ENCODE measurements around the gene TRIM36.

TRIM36 gene

DNA sequence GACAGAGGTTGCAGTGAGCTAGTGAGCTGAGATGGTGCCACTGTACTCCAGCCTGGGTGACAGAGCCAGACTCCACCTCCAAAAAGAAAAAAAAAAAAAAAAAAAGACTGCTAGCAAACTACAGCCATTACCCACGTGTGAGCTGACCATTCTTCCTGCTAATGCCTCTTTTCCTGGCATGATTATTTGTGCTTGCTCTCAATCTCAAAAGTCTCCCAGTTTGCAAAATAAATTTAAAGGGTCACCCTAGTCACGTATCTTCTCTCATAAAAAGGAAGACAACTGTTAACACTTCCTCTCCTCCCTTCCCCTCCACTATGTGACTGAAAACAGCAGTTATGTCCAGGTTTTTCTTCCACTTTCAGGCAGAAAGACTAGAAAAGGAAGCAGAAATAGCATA lies 37.2 kb downstream of the TRIM36 start:
- Mint-ChIP-seq H3K9me3 (no peaks in the 10 kb centered on the region), H3K27ac (no peak overlapping the region), H3K4me1 (peaks cover 3% of the 10 kb centered on the region), H3K4me3 (no peak overlapping the region), H3K36me3 (no peaks in the 10 kb centered on the region), H3K27me3 (no peaks in the 10 kb centered on the region)
- no peak for DNase-seq (ENCODE audit: low spot score in 2 of 2)
- ATAC-seq (ENCODE audit: low read depth), result no peak

DNA sequence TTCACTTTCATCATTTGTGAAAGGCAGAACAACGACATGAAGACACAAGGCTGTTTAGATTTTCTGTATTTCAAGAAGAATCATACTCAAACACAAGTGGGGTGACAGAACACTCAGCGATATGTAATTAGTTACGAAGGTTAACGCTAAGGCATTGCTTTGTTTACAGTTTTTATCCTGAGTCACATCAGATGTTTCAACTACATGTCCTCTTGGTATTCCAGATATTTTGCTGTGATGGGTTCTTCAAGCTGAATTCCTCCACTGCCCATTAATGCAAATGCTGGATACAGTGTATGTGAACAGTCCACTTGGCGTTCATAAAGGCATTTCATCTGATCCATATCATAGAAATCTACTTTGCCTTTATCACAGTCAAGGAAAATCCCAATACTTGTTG lies 43.4 kb downstream of the TRIM36 start:
- H3K4me3 Mint-ChIP-seq, result no peak overlapping the region
- no peaks in the 10 kb centered on the region for H3K9me3 Mint-ChIP-seq
- ATAC-seq (ENCODE audit: low read depth) (no peak), DNase-seq (ENCODE audit: low spot score in 2 of 2) (no peak)
- H3K36me3 Mint-ChIP-seq, result no peaks in the 10 kb centered on the region
- H3K27ac Mint-ChIP-seq, result no peak overlapping the region
- no peaks in the 10 kb centered on the region for H3K27me3 Mint-ChIP-seq
- no peaks in the 10 kb centered on the region for H3K4me1 Mint-ChIP-seq

DNA sequence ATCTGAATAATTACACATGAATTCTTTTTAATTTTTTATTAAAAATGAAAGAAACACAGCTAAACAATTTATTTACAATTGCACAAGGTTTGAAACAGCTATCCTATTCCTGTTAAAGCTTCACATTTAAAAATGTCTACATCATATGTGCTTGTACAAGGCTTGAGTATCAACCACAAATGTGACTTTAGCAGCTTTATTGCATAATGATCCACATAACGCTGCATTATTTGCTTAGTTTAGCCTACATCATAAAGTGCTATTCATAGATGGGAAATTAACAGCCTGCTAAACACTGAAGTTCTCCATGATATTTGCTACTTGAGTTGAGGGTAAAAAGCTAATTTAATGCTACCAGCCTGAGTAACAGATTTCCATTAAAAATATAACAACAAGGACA lies 45.0 kb downstream of the TRIM36 start:
- H3K36me3 Mint-ChIP-seq, result no peaks in the 10 kb centered on the region
- H3K27me3 Mint-ChIP-seq, result no peaks in the 10 kb centered on the region
- H3K27ac Mint-ChIP-seq, result no peak overlapping the region

DNA sequence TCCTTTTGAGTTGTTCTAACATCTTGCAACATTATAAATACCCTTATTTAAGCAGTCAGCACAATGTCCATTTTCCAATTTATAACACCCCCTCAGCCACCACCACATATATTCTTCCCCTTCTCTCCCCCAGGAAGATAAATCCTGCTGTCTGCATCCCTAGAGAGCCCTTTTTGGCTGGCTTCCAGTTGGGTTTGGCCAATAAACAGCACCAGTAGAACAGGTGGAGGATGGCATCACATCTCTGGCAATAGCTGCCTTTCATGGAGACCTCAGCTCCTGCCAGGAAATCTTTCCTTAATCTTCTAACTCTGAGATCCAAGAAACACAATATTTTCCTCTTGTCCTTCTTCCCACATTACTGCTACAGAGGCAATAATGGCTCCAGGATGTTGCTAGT lies 53.7 kb downstream of the TRIM36 start:
- Mint-ChIP-seq H3K36me3 (peaks cover 8% of the 10 kb centered on the region), H3K4me1 (no peaks in the 10 kb centered on the region), H3K4me3 (no peak overlapping the region), H3K9me3 (peaks cover 10% of the 10 kb centered on the region), H3K27me3 (peaks cover 22% of the 10 kb centered on the region), H3K27ac (no peak overlapping the region)
- DNase-seq (ENCODE audit: low spot score in 2 of 2) (no peak), ATAC-seq (ENCODE audit: low read depth) (no peak)

More for the DNA sequence above, 45.0 kb downstream of the TRIM36 start:
- Mint-ChIP-seq H3K4me1 (no peaks in the 10 kb centered on the region), H3K4me3 (no peak overlapping the region), H3K9me3 (no peaks in the 10 kb centered on the region)
- DNase-seq (ENCODE audit: low spot score in 2 of 2) (no peak), ATAC-seq (ENCODE audit: low read depth) (no peak)

DNA sequence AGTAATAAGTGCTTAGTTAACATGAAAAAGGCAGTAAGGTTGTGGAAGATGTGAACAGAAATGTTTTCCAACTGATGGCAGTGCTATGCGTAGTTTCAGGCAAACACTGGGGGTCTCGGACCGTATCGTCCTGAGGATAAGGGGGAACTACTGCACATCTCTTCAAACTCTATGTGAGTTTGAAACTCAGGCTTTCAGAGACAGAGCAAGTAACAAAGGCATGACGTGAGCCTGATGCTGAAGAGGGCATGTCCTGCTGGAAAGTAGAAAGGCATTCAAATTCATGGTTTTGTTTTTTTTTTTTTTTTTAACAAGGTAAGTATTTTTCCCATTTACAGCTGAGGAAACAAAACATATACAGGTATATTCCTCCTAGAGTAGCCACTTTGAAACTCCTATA lies 59.9 kb downstream of the TRIM36 start:
- no peak overlapping the region for H3K27ac Mint-ChIP-seq
- no peak overlapping the region for H3K4me3 Mint-ChIP-seq
- H3K27me3 Mint-ChIP-seq, result peaks cover 8% of the 10 kb centered on the region

DNA sequence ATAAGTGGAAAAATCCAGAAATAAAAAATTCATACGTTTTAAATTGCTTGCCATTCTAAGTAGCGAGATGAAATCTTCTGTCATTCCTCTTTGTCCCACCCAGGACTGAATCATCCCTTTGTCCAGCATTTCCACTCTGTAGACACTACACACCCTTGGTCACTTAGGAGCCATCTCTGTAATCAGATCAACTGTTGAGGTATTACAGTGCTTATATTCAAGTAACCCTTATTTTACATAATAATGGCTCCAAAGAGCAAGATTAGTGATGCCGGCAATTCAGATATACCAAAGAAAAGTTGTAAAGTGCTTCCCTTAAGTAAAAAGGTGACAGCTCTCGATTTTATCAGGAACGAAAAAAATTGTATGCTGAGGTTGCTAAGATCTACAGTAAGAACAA lies 60.4 kb downstream of the TRIM36 start:
- Mint-ChIP-seq H3K36me3 (no peaks in the 10 kb centered on the region), H3K9me3 (no peaks in the 10 kb centered on the region), H3K27me3 (peaks cover 10% of the 10 kb centered on the region)

More for the DNA sequence above, 59.9 kb downstream of the TRIM36 start:
- DNase-seq (ENCODE audit: low spot score in 2 of 2), result no peak
- ATAC-seq (ENCODE audit: low read depth), result no peak
- Mint-ChIP-seq H3K9me3 (no peaks in the 10 kb centered on the region), H3K36me3 (no peaks in the 10 kb centered on the region), H3K4me1 (no peaks in the 10 kb centered on the region)

DNA sequence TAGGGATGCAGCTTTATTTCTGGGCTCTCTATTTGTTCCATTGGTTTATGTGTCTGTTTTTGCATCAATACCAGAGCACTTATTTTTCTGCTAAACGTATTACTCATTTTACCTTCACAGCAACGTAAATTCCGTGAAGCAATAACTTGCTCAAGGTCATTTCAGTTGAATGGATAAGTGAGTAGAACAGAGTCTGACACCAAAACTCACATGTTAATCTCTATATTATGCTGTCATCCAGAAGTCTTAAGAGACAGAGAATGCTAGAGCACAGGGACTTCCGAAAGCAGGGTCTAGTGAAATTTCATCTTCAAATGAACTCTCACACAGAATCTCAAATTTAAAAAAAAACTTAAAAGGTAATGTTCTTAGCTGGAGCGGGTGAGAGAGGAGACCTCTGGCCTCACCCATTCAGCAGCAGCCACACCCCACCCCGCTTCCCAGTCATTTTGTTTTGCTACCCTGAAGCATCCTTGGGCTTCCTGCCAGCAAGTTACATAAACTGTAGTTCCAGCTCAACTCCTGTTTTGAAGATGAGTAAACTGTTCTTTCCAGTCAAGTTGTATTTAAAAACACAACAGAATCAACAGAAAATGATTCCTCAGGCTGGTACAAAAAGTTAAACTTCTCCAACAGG lies 69.3 kb downstream of the TRIM36 start:
- Mint-ChIP-seq H3K27ac (no peak overlapping the region), H3K36me3 (no peaks in the 10 kb centered on the region), H3K27me3 (peaks cover 2% of the 10 kb centered on the region), H3K9me3 (no peaks in the 10 kb centered on the region), H3K4me1 (no peaks in the 10 kb centered on the region), H3K4me3 (no peak overlapping the region)
- DNase-seq (ENCODE audit: low spot score in 2 of 2) (no peak), ATAC-seq (ENCODE audit: low read depth) (no peak)

More for the DNA sequence above, 60.4 kb downstream of the TRIM36 start:
- Mint-ChIP-seq H3K27ac (no peak overlapping the region), H3K4me1 (no peaks in the 10 kb centered on the region), H3K4me3 (no peak overlapping the region)
- DNase-seq (ENCODE audit: low spot score in 2 of 2) (no peak), ATAC-seq (ENCODE audit: low read depth) (no peak)

DNA sequence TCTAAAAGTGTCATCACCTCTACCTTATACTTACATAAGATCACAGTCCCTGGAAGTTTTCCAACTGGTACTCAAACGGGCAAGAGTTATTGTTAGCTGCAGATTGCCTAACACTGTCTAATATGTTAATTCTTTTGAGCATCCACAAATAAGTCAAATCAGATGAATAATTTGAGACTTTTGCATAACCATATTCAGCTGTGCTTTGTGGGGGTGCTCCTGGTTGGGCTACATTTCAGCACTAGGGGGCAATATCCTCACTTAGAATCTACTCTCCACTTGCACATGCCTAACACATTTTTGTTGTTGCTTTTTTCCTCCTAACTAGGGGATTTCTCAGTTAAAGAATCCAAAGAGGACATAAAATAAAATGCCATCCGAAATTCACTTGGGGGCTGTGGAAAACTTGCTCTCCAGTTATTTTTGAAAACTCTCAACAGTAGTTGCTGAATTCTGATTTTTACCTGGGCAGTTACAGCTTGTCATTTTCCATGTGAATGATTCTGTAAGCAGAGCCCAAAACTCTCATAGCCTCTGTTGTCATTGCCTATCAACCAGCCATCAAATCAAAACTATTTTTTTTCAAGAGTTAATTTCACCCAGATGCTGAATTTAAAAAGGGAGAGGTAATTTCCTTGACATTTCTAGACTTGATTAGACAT lies 71.5 kb downstream of the TRIM36 start:
- Mint-ChIP-seq H3K4me1 (no peaks in the 10 kb centered on the region), H3K4me3 (no peak overlapping the region), H3K27ac (no peak overlapping the region), H3K36me3 (no peaks in the 10 kb centered on the region), H3K9me3 (no peaks in the 10 kb centered on the region), H3K27me3 (no peaks in the 10 kb centered on the region)
- peak; percentile 24 to 45 for DNase-seq (ENCODE audit: low spot score in 2 of 2)
- peak; percentile 81 for ATAC-seq (ENCODE audit: low read depth)

DNA sequence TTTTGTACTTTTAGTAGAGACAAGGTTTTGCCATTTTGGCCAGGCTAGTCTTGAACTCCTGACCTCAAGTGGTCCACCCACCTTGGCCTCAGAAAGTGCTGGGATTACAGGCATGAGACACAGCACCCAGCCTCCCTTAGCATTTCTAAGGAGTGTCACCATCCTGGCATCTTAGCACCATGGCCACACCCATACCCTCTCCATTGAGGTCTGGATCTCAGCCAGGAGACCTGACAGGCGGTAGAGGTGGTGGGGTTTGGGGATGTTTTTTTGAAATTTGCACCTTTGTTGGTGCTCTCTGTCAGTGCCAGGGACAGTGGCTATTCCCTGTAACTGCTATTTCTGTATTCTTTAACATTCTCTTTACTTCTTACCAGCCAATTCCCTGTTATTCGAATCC lies 72.5 kb downstream of the TRIM36 start:
- H3K27me3 Mint-ChIP-seq, result no peaks in the 10 kb centered on the region
- DNase-seq (ENCODE audit: low spot score in 2 of 2) (no peak), ATAC-seq (ENCODE audit: low read depth) (no peak)
- no peak overlapping the region for H3K27ac Mint-ChIP-seq
- no peak overlapping the region for H3K4me3 Mint-ChIP-seq
- H3K36me3 Mint-ChIP-seq, result no peaks in the 10 kb centered on the region
- no peaks in the 10 kb centered on the region for H3K9me3 Mint-ChIP-seq
- no peaks in the 10 kb centered on the region for H3K4me1 Mint-ChIP-seq

DNA sequence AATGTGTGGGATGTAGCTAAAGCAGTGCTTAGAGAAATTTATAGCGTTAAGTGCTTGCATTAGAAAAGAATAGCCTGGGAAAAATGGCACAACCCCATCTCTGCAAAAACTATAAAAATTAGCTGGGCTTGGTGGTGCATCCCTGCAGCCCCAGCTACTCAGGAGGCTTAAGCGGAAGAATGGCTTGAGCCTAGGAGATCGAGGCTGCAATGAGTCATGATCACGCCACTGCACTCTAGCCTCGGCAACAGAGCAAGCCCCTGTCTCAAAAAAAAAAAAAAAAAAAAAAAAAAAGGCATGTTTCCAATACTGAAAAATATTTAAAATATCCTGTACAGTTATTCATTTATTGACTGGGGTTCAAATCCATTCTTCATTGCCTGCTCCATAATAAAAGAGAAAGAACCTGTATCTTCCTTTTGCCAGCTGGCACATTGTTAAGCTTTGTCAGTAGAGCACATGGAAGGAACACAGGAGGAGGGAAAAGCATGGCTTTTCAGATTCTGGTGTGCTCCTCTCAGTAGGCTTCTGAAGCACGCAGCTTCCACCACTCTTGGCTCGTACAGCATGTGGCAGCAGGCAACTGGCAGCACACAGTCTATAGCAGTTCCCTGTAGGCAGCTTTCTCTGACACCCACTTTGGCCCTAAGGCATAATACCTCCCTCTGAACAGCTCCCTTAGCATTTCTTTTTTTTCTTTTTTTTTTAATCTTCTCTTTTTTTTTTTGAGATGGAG lies 73.5 kb downstream of the TRIM36 start:
- Mint-ChIP-seq H3K9me3 (no peaks in the 10 kb centered on the region), H3K4me1 (no peaks in the 10 kb centered on the region), H3K36me3 (no peaks in the 10 kb centered on the region), H3K4me3 (no peak overlapping the region), H3K27ac (no peak overlapping the region), H3K27me3 (no peaks in the 10 kb centered on the region)
- no peak for DNase-seq (ENCODE audit: low spot score in 2 of 2)
- ATAC-seq (ENCODE audit: low read depth), result peak; percentile 51

DNA sequence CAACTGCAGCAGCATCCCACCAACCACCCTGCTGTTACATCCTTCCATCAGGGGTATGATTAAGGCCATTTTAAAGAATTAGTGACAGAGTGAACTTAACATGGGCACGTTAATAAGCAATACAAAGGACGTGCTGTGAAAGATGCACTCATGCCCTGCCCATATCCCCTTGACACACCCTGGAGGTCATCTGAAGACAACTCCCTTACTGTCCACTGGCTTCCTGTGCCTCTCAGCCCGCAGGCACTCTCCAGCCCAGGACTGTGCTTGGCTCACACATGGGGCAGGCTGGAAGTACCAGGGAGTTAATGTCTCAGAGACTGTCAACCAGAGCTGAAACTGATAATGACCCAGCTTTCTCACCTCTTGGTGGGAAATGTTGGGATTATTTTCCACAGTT lies 81.8 kb downstream of the TRIM36 start:
- H3K9me3 Mint-ChIP-seq, result no peaks in the 10 kb centered on the region
- H3K4me1 Mint-ChIP-seq, result no peaks in the 10 kb centered on the region
- no peaks in the 10 kb centered on the region for H3K36me3 Mint-ChIP-seq
- ATAC-seq (ENCODE audit: low read depth), result no peak
- no peak overlapping the region for H3K4me3 Mint-ChIP-seq
- no peak overlapping the region for H3K27ac Mint-ChIP-seq
- no peak for DNase-seq (ENCODE audit: low spot score in 2 of 2)
- peaks cover 14% of the 10 kb centered on the region for H3K27me3 Mint-ChIP-seq

DNA sequence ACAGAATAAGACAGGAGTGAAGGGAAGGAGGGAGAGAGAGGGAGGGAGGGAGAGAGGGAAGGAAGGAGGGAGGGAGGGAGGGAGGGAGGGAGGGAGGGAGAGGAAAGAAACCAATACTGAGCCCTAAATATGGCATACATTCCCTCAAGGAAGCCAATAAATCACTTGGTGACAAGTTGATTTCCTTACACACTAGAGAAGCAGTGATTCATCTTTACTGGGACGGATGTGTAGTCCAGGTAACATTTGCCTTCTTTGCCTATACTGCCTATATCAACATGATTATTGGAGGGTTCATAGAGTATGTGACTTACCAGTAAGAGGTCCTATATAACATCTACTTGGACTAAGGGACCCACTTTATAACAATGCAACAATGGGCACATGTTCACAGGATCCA lies 83.2 kb downstream of the TRIM36 start:
- H3K4me3 Mint-ChIP-seq, result no peak overlapping the region
- ATAC-seq (ENCODE audit: low read depth), result no peak
- H3K4me1 Mint-ChIP-seq, result no peaks in the 10 kb centered on the region
- H3K36me3 Mint-ChIP-seq, result no peaks in the 10 kb centered on the region
- no peaks in the 10 kb centered on the region for H3K9me3 Mint-ChIP-seq
- H3K27me3 Mint-ChIP-seq, result peaks cover 14% of the 10 kb centered on the region
- H3K27ac Mint-ChIP-seq, result no peak overlapping the region
- no peak for DNase-seq (ENCODE audit: low spot score in 2 of 2)

DNA sequence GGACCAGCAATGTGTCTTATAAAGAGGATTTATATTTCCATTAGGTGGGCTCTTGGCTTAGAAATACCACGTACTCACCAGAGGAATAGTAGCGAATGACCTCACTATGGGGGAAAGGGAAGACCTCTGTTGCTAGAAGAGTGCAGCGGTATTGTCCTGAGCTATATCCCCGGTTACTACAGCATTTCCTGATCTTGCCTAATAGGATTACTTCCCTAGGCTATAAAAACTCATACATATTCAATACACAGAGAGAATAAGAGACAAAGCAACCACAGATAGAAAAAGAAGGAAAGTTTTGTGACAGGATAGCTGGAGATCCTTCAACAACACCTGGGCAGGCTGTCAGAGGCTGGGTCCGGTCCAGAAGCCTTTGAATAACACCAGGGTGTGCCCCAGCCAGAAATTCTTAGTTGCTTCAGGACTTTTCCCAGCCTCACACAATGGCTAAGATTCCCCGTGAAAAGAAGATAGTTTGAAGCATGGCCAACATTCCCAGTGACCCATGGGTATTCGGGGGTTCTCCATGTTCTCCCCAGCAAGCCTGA lies 85.4 kb downstream of the TRIM36 start:
- Mint-ChIP-seq H3K9me3 (no peaks in the 10 kb centered on the region), H3K36me3 (no peaks in the 10 kb centered on the region), H3K27me3 (peaks cover 14% of the 10 kb centered on the region), H3K27ac (no peak overlapping the region), H3K4me1 (no peaks in the 10 kb centered on the region), H3K4me3 (no peak overlapping the region)
- ATAC-seq (ENCODE audit: low read depth), result no peak
- no peak for DNase-seq (ENCODE audit: low spot score in 2 of 2)

DNA sequence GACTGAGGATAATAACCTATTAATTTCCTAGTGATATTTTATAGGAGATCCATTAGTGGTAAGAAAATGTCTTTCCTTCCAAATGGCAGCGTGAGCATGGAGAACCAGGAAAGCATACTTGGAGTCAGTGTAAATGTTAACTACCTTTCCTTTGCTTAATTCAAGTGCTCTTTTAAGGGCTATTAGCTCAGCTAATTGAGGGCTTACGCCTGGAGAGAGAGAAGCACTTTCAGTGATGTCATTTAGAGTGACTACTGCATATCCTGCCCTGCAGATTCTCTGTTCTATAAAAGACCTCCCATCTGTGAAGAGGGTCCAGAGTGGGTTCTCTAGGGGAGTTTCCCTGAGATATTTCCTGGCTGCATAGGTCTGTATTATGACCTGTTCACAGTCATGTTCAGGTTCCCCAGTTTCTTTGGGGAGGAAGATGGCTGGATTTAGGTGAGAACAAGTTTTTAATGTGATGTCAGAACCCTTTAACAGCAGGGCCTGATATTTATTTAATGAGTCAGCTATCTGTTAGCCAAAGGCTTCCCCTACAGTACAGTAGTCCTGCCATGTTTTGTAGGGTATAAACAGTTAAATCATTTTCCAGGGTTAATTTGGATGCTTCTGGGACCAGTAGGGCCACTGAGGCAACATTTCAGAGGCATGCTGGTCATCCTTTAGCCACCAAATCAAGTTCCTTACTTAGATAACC lies 89.6 kb downstream of the TRIM36 start:
- Mint-ChIP-seq H3K36me3 (no peaks in the 10 kb centered on the region), H3K9me3 (peaks cover 2% of the 10 kb centered on the region), H3K4me3 (no peak overlapping the region), H3K27me3 (peaks cover 7% of the 10 kb centered on the region), H3K27ac (no peak overlapping the region), H3K4me1 (peaks cover 2% of the 10 kb centered on the region)
- DNase-seq (ENCODE audit: low spot score in 2 of 2) (no peak), ATAC-seq (ENCODE audit: low read depth) (no peak)
